ENCODE measurements around the gene GRIP1. TPM values are rescaled to one million over a fixed set of nuclear protein-coding genes. Genes with fewer than 3 reads are reported as not detected.

The GRIP1 gene
- total RNA-seq, 1 experiment from 2014 or later = 22.5 TPM

DNA sequence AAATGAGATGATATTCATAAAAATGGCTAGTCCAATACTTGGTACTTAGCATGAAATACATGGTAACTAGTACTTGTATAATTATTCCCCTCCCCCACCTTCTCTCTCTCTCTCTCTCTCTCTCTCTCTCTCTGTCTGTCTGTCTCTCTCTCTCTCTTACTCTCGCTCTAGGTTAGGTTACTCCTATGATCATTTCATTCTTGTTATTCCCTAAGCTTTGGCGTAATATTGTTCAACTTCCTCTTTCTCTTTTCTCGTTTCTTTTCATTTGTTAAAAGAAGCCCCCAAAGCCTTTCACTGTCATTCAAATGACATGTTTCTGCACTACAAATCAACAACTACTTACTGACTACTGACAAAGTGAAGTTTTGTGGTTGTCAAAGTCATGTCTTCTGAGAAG is 89.8 kb downstream of the GRIP1 start (continued):
- TF ChIP-seq, protein P1, sequence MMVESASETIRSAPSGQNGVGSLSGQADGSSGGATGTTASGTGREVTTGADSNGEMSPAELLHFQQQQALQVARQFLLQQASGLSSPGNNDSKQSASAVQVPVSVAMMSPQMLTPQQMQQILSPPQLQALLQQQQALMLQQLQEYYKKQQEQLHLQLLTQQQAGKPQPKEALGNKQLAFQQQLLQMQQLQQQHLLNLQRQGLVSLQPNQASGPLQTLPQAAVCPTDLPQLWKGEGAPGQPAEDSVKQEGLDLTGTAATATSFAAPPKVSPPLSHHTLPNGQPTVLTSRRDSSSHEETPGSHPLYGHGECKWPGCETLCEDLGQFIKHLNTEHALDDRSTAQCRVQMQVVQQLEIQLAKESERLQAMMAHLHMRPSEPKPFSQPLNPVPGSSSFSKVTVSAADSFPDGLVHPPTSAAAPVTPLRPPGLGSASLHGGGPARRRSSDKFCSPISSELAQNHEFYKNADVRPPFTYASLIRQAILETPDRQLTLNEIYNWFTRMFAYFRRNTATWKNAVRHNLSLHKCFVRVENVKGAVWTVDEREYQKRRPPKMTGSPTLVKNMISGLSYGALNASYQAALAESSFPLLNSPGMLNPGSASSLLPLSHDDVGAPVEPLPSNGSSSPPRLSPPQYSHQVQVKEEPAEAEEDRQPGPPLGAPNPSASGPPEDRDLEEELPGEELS (CRISPR knock-in tag; IDR thresholded peaks at IDR 0.05) = no peak
- TF ChIP-seq PRRX2 (CRISPR knock-in tag; IDR thresholded peaks at IDR 0.05) = no peak
- TF ChIP-seq NFE2L1 (CRISPR knock-in tag; IDR thresholded peaks at IDR 0.05) = no peak
- TF ChIP-seq SP1 (CRISPR knock-in tag; conservative IDR thresholded peaks at IDR 0.05) = no peak

- no peak for ATAC-seq
- POLR2A ChIA-PET = no interaction called here
- no peak overlapping the region for H3K4me3 Mint-ChIP-seq
- no peaks in the 10 kb centered on the region for H3K9me3 Mint-ChIP-seq
- DNase-seq (ENCODE audit: low spot score) = no peak
- H3K27me3 Mint-ChIP-seq (ENCODE audit: low read depth) = no peaks in the 10 kb centered on the region
- peaks cover 22% of the 10 kb centered on the region for H3K4me1 Mint-ChIP-seq
- no peak overlapping the region for H3K27ac Mint-ChIP-seq
- CTCF ChIA-PET = interaction anchor here (0.6 kb wide), 1 partner anchor 418 kb away, joined by 3 read pairs; the partner anchor contains the start of gene TMBIM4
- TF ChIP-seq GTF2I (CRISPR knock-in tag; conservative IDR thresholded peaks at IDR 0.05) (no peak), NR2C2 (CRISPR knock-in tag; IDR thresholded peaks at IDR 0.05) (no peak), TCF7 (CRISPR knock-in tag; IDR thresholded peaks at IDR 0.05; ENCODE audit: low read depth) (no peak), EMX1 (CRISPR knock-in tag; IDR thresholded peaks at IDR 0.05) (no peak), MLX (CRISPR knock-in tag; IDR thresholded peaks at IDR 0.05) (no peak), AFF4 (CRISPR knock-in tag; IDR thresholded peaks at IDR 0.05; ENCODE audit: borderline replicate concordance) (no peak), E2F1 (CRISPR knock-in tag; IDR thresholded peaks at IDR 0.05) (no peak), ZNF423 (CRISPR knock-in tag; IDR thresholded peaks at IDR 0.05) (no peak), AR (CRISPR knock-in tag; IDR thresholded peaks at IDR 0.05) (no peak), ESRRA (CRISPR knock-in tag; IDR thresholded peaks at IDR 0.05; ENCODE audit: borderline replicate concordance) (no peak), CREM (CRISPR knock-in tag; IDR thresholded peaks at IDR 0.05) (no peak), IRF2 (CRISPR knock-in tag; IDR thresholded peaks at IDR 0.05; ENCODE audit: borderline replicate concordance, low read depth) (no peak), RORB (CRISPR knock-in tag; IDR thresholded peaks at IDR 0.05) (no peak), RELA (CRISPR knock-in tag; IDR thresholded peaks at IDR 0.05; ENCODE audit: borderline replicate concordance) (no peak), JUN (CRISPR knock-in tag; IDR thresholded peaks at IDR 0.05) (no peak), NR1H2 (CRISPR knock-in tag; IDR thresholded peaks at IDR 0.05) (no peak)
- no peaks in the 10 kb centered on the region for H3K36me3 Mint-ChIP-seq
These were observed 91.0 kb downstream of the GRIP1 start for GRCh38 chr12:66587912-66588311.

Data from WTC11 (cell line).